AG04450 (cell line): Measurements from ENCODE around the gene SKAP1. TPM values are rescaled to one million over a fixed set of nuclear protein-coding genes. Genes with fewer than 3 reads are reported as not detected.
A peak's percentile ranks its signal among the peaks of the same experiment; 100 is the strongest.

Experiments
- CTCF ChIA-PET: fragments of 300-600, 350-600 bp; formaldehyde crosslinking; extraction: SDS; loops from one replicate; lab custom pipeline; 2022; ENCODE audit warnings: antibody characterized with exemption, inconsistent platforms; lab: Charles Lee
- POLR2A ChIA-PET: fragments of 350-600 bp; formaldehyde crosslinking; extraction: SDS; loops from one replicate; lab custom pipeline; 2021; ENCODE audit warnings: antibody characterized with exemption, inconsistent platforms; lab: Yijun Ruan, JAX
- DNase-seq: peaks from one replicate; pipeline ENCODE4 v3.0.0-alpha.2; 2011; ENCODE audit warnings: low read depth, low spot score
- H3K27ac ChIP-seq: one replicate; pipeline ENCODE4 v1.5.1; 2012; ENCODE audit warnings: low read depth, low read length, control low read depth
- H3K27me3 ChIP-seq: one replicate; pipeline ENCODE4 v1.6.0; 2012; ENCODE audit warnings: low read length; ENCODE audit not compliant: control insufficient read depth, insufficient read depth
- H3K4me3 ChIP-seq: 2 replicates; pipeline ENCODE4 v1.5.1; 2011; ENCODE audit warnings: mild to moderate bottlenecking, low read depth, low read length, control low read depth
- H3K9me3 ChIP-seq: 2 replicates; pipeline ENCODE4 v1.5.1; 2012; ENCODE audit warnings: low read length; ENCODE audit not compliant: control insufficient read depth, insufficient read depth
- polyA plus RNA-seq: library from polyadenylated mRNA; depleted of rRNA; stranded (reverse); fragments of >200 nt; gene quantifications from 2 replicates; pipeline ENCODE4 v1.2.3, GENCODE V29; 2011
- TF ChIP-seq, protein P1 (sequence below): IDR thresholded peaks from 2 replicates; pipeline ENCODE4 v1.5.1; 2011; ENCODE audit warnings: low read depth, low read length, control low read depth, inconsistent platforms

Gene SKAP1
- polyA plus RNA-seq, 1 experiment = not detected

GRCh38 chr17:48127371-48128051, 302.5 kb downstream of the SKAP1 start:
- DNase-seq = no peak
- Histone ChIP-seq H3K27me3 (no peaks in the 10 kb centered on the region), H3K27ac (no peak overlapping the region), H3K9me3 (no peaks in the 10 kb centered on the region), H3K4me3 (no peak overlapping the region)
- TF ChIP-seq, protein P1, sequence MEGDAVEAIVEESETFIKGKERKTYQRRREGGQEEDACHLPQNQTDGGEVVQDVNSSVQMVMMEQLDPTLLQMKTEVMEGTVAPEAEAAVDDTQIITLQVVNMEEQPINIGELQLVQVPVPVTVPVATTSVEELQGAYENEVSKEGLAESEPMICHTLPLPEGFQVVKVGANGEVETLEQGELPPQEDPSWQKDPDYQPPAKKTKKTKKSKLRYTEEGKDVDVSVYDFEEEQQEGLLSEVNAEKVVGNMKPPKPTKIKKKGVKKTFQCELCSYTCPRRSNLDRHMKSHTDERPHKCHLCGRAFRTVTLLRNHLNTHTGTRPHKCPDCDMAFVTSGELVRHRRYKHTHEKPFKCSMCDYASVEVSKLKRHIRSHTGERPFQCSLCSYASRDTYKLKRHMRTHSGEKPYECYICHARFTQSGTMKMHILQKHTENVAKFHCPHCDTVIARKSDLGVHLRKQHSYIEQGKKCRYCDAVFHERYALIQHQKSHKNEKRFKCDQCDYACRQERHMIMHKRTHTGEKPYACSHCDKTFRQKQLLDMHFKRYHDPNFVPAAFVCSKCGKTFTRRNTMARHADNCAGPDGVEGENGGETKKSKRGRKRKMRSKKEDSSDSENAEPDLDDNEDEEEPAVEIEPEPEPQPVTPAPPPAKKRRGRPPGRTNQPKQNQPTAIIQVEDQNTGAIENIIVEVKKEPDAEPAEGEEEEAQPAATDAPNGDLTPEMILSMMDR = no peak
- POLR2A ChIA-PET = no interaction called here
- CTCF ChIA-PET = no interaction called here

DNA sequence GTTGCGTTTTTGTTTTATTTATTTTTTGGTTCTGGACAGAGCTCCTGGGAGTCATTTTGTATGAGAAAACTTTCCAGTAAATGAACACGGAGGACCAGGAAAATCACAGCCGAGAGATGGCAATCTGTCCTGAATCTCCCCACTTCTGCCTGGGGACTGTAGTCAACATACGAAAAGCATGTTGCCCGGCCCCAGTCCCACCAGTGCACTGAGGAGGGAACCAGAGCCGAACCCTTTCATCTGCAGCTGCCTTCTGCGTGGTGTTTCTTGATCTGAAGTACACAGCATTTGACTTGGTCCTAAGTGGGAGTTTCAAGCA, 303.5 kb downstream of the SKAP1 start:
- Histone ChIP-seq H3K27me3 (no peaks in the 10 kb centered on the region), H3K4me3 (no peak overlapping the region), H3K27ac (no peak overlapping the region), H3K9me3 (no peaks in the 10 kb centered on the region)
- TF ChIP-seq, protein P1 = no peak
- ChIA-PET CTCF (no interaction called here), POLR2A (interaction anchor here (0.9 kb wide), 1 partner anchor 100 kb away, joined by 4 read pairs; no protein-coding TSS in a partner anchor)
- no peak for DNase-seq

GRCh38 chr17:48125829-48126531, 304.0 kb downstream of the SKAP1 start:
- ChIA-PET CTCF (no interaction called here), POLR2A (interaction anchor here (0.9 kb wide), 1 partner anchor 100 kb away, joined by 4 read pairs; no protein-coding TSS in a partner anchor)
- Histone ChIP-seq H3K9me3 (no peaks in the 10 kb centered on the region), H3K27me3 (no peaks in the 10 kb centered on the region), H3K27ac (peak overlapping the region; percentile 21), H3K4me3 (no peak overlapping the region)
- no peak for DNase-seq
- TF ChIP-seq, protein P1 = no peak

DNA sequence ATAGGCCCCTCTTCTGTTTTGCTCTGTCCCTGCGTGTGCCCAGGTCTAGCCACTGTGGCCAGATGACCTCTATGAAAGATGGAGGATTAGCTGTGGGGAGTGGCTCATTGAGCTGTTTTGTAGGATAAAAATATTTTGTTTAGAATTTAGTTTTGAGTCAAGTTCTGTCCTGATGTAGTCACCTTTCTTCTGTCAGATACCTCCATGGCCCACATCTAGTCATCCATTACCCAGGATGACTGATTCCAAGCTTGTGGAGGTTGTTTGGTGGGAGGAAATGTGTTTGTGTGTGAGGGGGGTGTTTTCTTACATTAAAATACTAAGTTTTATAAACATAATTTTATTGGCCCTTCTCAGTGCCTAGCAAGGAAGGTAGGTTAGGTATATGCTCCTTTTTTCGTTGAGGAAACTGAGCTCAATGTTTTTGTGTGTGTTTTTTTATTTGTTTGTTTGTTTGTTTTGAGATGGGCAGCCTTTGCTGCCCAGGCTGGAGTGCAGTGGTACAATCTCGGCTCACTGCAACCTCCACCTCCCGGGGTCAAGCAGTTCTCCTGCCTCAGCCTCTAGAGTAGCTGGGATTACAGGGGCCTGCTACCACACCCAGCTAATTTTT, 306.1 kb downstream of the SKAP1 start:
- no peak for DNase-seq
- TF ChIP-seq, protein P1 = no peak
- Histone ChIP-seq H3K4me3 (no peak overlapping the region), H3K9me3 (no peaks in the 10 kb centered on the region), H3K27ac (no peak overlapping the region), H3K27me3 (no peaks in the 10 kb centered on the region)
- ChIA-PET POLR2A (interaction anchor here (0.7 kb wide), 1 partner anchor 98 kb away, joined by 3 read pairs; no protein-coding TSS in a partner anchor), CTCF (interaction anchor here (1.2 to 2.0 kb wide), 4 partner anchors 10 to 98 kb away, joined by 3 to 7 read pairs (median 5); no protein-coding TSS in a partner anchor)
